Glomerular visceral epithelial cell (primary cell): ENCODE measurements around the gene ANKHD1.
"Not testable (repeated sequence)": the region's sequence is repeated elsewhere in the genome, so short reads cannot be mapped to it uniquely, and the experiment has no call there.

Experiments used
- DNase-seq: peaks from one replicate; pipeline ENCODE4 v3.0.0-alpha.2; 2016; ENCODE audit errors: extremely low spot score

Gene ANKHD1

GRCh38 chr5:140561753-140562523, 160.3 kb downstream of the ANKHD1 start:
- no peak for DNase-seq

GRCh38 chr5:140563596-140563995, 162.0 kb downstream of the ANKHD1 start:
- no peak for DNase-seq

GRCh38 chr5:140564196-140565023, 162.8 kb downstream of the ANKHD1 start, which contains the start of the genes APBB3 and SLC35A4:
TSS of gene APBB3 (minus strand) at chr5:140564598. CDS start at chr5:140564245, 353 bp downstream.
TSS of gene SLC35A4 (plus strand) at chr5:140564828. CDS start at chr5:140567170, 2,342 bp downstream.
- DNase-seq: peak; percentile 99

GRCh38 chr5:140565024-140565779, 163.6 kb downstream of the ANKHD1 start:
- DNase-seq: no peak

- no peak for DNase-seq
These were observed 164.1 kb downstream of the ANKHD1 start for GRCh38 chr5:140565780-140566095.

GRCh38 chr5:140566665-140567064, 165.0 kb downstream of the ANKHD1 start:
- DNase-seq: no peak

GRCh38 chr5:140567136-140567818, 165.6 kb downstream of the ANKHD1 start:
- DNase-seq: no peak

- no peak for DNase-seq
These were observed 166.2 kb downstream of the ANKHD1 start for GRCh38 chr5:140567871-140568270.

- no peak for DNase-seq
These were observed 166.9 kb downstream of the ANKHD1 start for GRCh38 chr5:140568443-140569063.

- DNase-seq: no peak
These were observed 167.6 kb downstream of the ANKHD1 start for GRCh38 chr5:140569197-140569596.

GRCh38 chr5:140570058-140570457, 168.4 kb downstream of the ANKHD1 start:
- DNase-seq: no peak

GRCh38 chr5:140570488-140570887, 168.9 kb downstream of the ANKHD1 start:
- no peak for DNase-seq

GRCh38 chr5:140571105-140571504, 169.5 kb downstream of the ANKHD1 start:
- DNase-seq: no peak

- no peak for DNase-seq
These were observed 172.1 kb downstream of the ANKHD1 start for GRCh38 chr5:140573683-140574082.

GRCh38 chr5:140574165-140574564, 172.5 kb downstream of the ANKHD1 start:
- no peak for DNase-seq

- DNase-seq: peak; percentile 36
These were observed 173.7 kb downstream of the ANKHD1 start for GRCh38 chr5:140575309-140575708.

- no peak for DNase-seq
These were observed 175.2 kb downstream of the ANKHD1 start for GRCh38 chr5:140576776-140577201.

GRCh38 chr5:140579188-140579747, 177.6 kb downstream of the ANKHD1 start:
- DNase-seq: not testable (repeated sequence)

- DNase-seq: no peak
These were observed 185.9 kb downstream of the ANKHD1 start for GRCh38 chr5:140587495-140587894.

GRCh38 chr5:140588311-140589070, 186.9 kb downstream of the ANKHD1 start:
- no peak for DNase-seq
